Suppressor macrophage treated with lipopolysaccharide for 1 hour (primary cell): ENCODE measurements around the gene CHID1.

ENCODE experiments used
- DNase-seq, 3 donors: peaks; one replicate each; pipeline ENCODE4 v3.0.0-alpha.2; 2020 to 2022

The CHID1 gene

GRCh38 chr11:862696-863022, 48.0 kb downstream of the CHID1 start:
- DNase-seq, result no peak

GRCh38 chr11:862081-862661, 48.4 kb downstream of the CHID1 start:
- no peak for DNase-seq

- no peak for DNase-seq
Observed at GRCh38 chr11:861105-861479, 49.5 kb downstream of the CHID1 start.

GRCh38 chr11:860234-861104, 50.1 kb downstream of the CHID1 start:
- DNase-seq, result no peak

- no peak for DNase-seq
Observed at GRCh38 chr11:859394-860131, 51.0 kb downstream of the CHID1 start.

GRCh38 chr11:858762-859339, 51.8 kb downstream of the CHID1 start:
- no peak for DNase-seq

- DNase-seq, result no peak
Observed at GRCh38 chr11:858053-858761, 52.4 kb downstream of the CHID1 start.

- no peak for DNase-seq
Observed at GRCh38 chr11:856397-856796, 54.2 kb downstream of the CHID1 start.

- DNase-seq, result no peak
Observed at GRCh38 chr11:855796-856195, 54.8 kb downstream of the CHID1 start.

- DNase-seq, result no peak
Observed at GRCh38 chr11:855330-855674, 55.3 kb downstream of the CHID1 start.

- no peak for DNase-seq
Observed at GRCh38 chr11:854601-855329, 55.8 kb downstream of the CHID1 start.

GRCh38 chr11:853682-854448, 56.7 kb downstream of the CHID1 start:
- DNase-seq, result no peak

- DNase-seq, result no peak
Observed at GRCh38 chr11:852762-853161, 57.8 kb downstream of the CHID1 start.

GRCh38 chr11:850775-851763, 59.5 kb downstream of the CHID1 start:
- DNase-seq, result no peak

GRCh38 chr11:849951-850774, 60.4 kb downstream of the CHID1 start:
- no peak for DNase-seq

- peak; percentile 19 to 45 (median 23) for DNase-seq
Observed at GRCh38 chr11:849104-849824, 61.3 kb downstream of the CHID1 start.

GRCh38 chr11:848380-848931, 62.2 kb downstream of the CHID1 start:
- DNase-seq, result peak; percentile 57 to 77 (median 64)

- DNase-seq, result no peak
Observed at GRCh38 chr11:847876-848275, 62.7 kb downstream of the CHID1 start.
